SKM-1 (cell line): ENCODE data around the gene KAT7.
"Not testable (repeated sequence)": the region's sequence is repeated elsewhere in the genome, so short reads cannot be mapped to it uniquely, and the experiment has no call there.

Source experiments
- DNase-seq: peaks from one replicate; lab custom pipeline; 2025; ENCODE audit not compliant: unreplicated experiment; lab: John Stamatoyannopoulos, UW

The KAT7 gene

GRCh38 chr17:49788478-49789242 lies at the start of gene KAT7:
TSS of gene KAT7 (plus strand) at chr17:49788681. CDS start at chr17:49788835, 154 bp downstream.
- peak; percentile 98 for DNase-seq

- DNase-seq, result peak; percentile 94
Measured at GRCh38 chr17:49739641-49740271, 48.7 kb upstream of the KAT7 start.

DNA sequence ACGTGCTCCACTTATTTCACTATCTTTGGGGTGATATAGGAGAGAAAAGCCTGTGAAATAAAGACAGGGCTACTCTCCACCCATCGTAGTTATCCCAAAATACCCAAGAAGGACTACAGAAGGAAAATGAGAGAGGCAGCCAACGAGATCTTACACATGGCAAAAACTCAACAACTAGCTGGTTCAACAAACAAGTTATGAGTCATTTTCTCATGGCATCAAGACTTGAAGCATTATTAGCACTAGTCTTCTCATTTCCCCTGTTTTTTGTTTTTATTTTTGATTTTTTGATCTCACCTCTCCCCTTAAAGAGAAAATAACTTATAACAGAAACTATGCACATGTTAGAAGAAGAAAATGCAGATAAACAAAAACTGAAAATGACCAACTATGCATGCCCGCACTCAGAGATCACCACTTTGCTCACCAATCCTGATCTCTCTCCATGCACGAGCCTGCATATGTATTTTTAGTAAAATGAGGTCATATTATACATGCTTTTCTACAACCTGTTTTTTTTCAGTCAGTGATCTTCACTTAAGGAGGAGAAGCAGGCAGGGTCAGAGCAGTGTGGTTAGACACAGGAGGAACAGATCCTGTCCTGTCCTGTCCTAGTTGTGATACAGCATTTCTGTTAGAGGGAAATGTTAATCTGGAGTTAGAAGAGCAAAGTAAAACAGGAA lies 47.3 kb upstream of the KAT7 start:
- peak; percentile 18 for DNase-seq

GRCh38 chr17:49741692-49742076 lies 46.8 kb upstream of the KAT7 start:
- no peak for DNase-seq

GRCh38 chr17:49742166-49742638 lies 46.3 kb upstream of the KAT7 start:
- DNase-seq, result peak; percentile 35

GRCh38 chr17:49745175-49746139 lies 43.0 kb upstream of the KAT7 start:
- no peak for DNase-seq

DNA sequence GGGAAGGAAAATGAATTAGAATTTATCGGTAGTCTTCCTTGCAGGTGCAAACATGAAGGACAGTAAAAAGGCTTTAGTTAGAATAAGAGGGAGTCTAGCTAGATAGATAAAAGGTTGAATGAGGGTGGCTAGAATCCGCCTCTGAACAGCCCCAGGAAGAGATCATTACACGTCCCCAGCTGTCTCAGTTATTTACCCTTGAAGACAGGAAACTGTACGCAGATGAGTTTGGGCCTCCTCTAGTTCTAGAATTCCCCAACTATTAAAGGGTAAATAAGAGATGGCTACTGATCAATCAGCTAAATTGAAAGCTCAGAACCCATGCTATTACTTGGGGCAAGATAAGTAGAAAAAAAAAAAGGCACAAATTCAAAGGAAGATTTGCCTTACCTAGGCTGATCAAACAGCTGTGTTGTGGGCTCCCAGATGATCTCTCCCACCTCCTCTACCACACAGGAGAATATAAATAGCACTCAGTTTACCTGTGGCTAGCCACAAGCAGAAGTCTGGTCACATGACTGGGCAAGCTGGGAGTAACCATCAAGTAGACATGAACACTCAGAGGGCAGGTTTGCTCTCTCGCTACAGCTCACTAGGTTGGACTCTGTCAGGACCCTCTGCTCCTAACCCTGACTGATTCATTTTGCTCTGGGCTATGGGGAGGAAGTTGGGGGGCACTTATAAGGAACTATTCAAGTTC lies 41.5 kb upstream of the KAT7 start:
- DNase-seq, result no peak

- DNase-seq, result no peak
Measured at GRCh38 chr17:49747632-49748031, 40.8 kb upstream of the KAT7 start.

DNA sequence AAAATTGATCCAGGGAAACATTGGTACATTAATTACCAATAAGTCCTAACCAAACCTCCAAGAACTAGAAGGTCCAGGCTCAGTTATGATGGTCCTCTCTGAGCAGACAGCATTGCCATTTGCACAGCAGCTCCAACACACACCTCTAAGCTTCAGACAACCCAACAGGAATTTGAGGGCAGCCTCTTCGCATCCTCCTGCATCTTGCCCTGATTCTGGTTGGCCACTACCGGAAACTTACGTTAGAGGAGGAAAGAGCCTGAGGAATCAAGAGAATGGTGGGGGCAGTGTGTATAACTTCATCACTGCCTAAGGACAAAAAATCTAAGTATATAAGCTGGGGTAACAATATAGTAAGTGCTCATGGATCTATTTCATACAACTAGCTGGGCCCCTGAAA lies 40.3 kb upstream of the KAT7 start:
- no peak for DNase-seq

DNA sequence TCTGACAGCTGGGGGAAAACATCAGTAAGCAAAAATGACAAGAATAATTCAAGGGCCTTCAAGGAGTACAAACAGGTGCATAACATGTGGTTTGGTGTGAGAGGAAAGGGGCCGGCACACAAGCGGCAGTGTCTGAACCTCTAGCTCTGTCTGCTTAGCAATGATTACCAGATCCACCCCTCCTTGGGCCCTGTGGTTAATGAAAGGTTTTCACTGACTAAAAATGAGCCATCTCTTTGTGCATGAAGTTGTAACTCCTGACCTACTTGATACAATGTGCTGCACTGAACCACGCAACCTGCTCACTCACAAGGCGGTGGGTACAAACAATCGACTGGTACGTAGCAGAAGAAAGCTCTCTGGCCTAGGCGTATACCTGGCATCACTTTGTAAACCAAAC lies 39.7 kb upstream of the KAT7 start:
- DNase-seq, result no peak

DNA sequence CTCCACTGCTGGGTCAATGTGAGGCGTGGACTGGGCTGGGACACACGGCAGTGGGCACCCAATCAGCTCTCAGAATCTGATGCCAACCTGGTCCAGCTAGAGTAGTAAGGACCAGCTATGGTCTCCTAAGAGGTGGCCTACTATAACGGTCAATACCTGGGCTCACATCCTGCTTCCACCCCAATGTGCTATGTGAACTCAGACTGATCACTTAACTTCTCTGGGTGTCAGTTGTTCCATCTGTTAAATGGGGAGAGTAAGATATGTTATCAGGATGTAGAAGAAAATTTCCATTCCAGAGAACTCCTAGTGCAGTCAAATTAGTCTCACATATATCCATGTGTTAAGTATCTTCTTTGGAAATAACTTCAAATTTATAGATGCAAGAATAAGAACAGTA lies 38.8 kb upstream of the KAT7 start:
- no peak for DNase-seq

GRCh38 chr17:49752508-49752907 lies 36.0 kb upstream of the KAT7 start:
- no peak for DNase-seq

DNA sequence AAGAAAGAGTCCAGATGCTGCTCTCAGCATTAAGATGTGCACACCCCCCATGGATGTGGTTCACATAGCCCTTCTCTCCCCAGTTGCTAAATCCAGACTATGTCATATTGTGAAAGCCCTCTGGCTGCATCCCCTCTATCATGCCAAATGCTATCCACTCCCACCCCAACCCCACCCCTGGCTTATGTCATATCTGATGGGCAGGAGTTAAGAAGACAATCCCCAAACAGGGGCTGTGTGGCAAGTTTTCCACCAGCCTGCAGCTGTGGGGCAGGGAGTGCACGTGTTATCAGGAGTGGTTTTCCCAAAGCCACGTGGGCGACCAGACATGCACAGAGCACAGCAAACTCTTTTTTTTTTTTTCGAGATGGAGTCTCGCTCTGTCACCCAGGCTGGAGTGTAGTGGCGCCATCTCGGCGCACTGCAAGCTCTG lies 34.5 kb upstream of the KAT7 start:
- no peak for DNase-seq

DNA sequence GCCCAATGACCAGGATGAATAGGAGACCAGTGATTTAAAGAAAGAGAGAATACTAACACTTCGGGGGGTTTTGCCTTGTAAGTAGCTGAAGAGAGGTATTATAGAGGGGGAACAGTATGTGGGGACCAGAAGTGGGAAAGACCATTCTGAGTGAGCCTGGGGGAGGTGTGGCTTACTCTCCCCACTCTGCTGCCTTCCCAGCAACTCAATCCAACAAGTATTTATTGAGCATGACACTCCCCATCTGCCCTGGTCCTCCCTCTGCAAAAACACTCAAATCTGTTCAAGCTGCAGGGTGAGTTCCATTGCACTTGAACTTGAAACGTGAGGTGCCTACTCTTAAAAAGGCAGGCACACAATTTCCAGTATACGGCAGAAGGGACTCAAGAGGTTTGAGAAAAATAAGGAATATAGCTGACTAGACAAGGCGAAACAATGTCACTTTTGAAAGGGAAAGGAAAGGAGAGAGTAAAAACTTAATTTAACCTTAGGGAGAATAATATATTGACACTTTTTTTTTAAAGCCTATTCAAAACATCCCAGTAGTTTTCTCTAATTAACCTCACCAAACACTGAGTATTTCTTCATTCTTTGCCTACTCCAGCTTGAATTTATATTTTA lies 32.7 kb upstream of the KAT7 start:
- no peak for DNase-seq

DNA sequence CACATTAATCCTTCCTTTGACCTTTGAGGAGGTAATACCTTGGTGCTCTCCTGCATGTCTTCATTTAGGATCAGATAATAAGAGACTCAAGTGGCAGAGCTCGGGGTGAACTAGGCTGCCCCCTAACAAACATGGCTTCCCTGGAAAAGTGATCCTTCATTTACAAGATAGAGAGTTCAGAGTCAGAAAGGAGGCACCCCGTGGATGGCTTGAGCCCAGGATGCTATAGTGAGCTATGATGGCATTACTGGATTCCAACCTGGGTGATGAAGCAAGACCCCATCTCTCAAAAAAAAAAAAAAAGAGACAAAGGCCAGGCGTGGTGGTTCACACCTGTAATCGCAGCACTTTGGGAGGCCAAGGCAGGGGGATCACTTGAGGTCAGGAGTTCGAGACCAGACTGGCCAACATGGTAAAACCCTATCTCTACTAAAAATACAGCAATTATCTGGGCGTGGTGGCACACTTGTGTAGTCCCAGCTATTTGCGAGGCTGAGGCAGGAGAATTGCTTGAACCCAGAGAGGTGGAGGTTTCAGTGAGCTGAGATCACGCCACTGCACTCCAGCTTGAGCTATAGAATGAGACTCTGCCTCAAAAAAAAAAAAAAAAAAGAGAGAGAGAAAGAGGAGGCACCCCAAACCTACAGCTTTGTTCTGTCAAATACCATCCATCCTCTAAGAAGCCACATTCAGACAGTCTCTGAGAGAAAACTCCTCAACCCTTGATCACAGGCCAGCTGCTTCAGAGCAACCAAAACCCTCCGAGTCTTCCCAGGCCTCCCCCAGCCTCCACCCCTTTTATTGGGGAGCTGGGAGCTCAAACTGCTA lies 31.9 kb upstream of the KAT7 start:
- no peak for DNase-seq

DNA sequence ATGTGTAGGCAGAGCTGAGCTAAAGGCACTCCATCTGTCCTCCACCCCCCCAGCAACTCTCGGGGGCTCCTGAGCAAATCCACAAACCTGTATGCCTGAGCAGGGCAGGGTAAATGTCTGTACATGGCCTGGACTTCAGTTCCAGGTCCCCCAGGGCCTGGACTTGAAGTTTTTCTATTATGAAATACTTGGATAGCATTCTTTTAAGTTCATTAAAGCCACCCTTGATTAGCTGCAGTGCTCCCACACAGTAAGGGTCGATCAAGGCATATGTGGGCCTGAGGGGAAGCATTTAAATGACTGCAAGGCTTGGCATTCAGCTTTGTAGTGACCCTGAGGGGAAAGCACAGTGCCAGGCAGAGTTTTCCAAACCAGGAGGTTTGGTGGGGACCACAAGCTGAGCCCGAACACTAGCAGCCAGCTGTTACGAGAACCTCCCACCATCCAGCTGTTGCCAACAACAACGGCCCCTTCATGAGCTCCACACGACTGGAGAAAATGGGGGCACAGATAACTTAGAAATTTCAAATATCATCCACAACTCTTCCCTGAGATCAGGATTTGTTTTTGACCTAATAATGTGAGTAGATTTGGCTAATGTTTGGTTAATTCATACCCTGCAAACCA lies 31.2 kb upstream of the KAT7 start:
- no peak for DNase-seq

- not testable (repeated sequence) for DNase-seq
Measured at GRCh38 chr17:49758464-49759010, 29.9 kb upstream of the KAT7 start.

GRCh38 chr17:49759203-49759602 lies 29.3 kb upstream of the KAT7 start:
- DNase-seq, result no peak
